HT1080 (cell line): ENCODE data around the gene KRTAP10-7. TPM values are rescaled to one million over a fixed set of nuclear protein-coding genes. Genes with fewer than 3 reads are reported as not detected.

Experiments used
- total RNA-seq: library from RNA; depleted of rRNA; stranded (reverse); fragments of >200 nt; shearing (Covaris generic); gene quantifications from 2 replicates; pipeline ENCODE4 v1.2.3, GENCODE V29; 2014; rRNA removed

Gene KRTAP10-7
- total RNA-seq, 1 experiment from 2014 or later = not detected

Other genes with a start within 250 kb of the KRTAP10-7 start
- gene TRPM2, start 247.0 kb upstream of the KRTAP10-7 start, total RNA-seq = 0.40 and 1.4 TPM in 2 replicates
- gene LRRC3, start 145.1 kb upstream of the KRTAP10-7 start, total RNA-seq = 0.07 TPM in 1 of 2 replicates, not detected in the other
- gene KRTAP10-1, start 60.4 kb upstream of the KRTAP10-7 start, total RNA-seq = not detected in 2 replicates
- not detected in 2 replicates for gene KRTAP10-2, start 49.1 kb upstream of the KRTAP10-7 start, total RNA-seq
- gene KRTAP10-3, start 41.8 kb upstream of the KRTAP10-7 start, total RNA-seq = not detected in 2 replicates
- gene KRTAP10-4, start 26.9 kb upstream of the KRTAP10-7 start, total RNA-seq = not detected in 2 replicates
- gene KRTAP10-5, start 20.0 kb upstream of the KRTAP10-7 start, total RNA-seq = not detected in 2 replicates
- gene KRTAP10-6, start 8.1 kb upstream of the KRTAP10-7 start, total RNA-seq = not detected in 2 replicates
- not detected in 2 replicates for gene KRTAP10-8, start 11.5 kb downstream of the KRTAP10-7 start, total RNA-seq
- not detected in 2 replicates for gene KRTAP10-9, start 26.5 kb downstream of the KRTAP10-7 start, total RNA-seq
- not detected in 2 replicates for gene KRTAP10-10, start 36.8 kb downstream of the KRTAP10-7 start, total RNA-seq
- gene KRTAP10-11, start 45.8 kb downstream of the KRTAP10-7 start, total RNA-seq = not detected in 2 replicates
- not detected in 2 replicates for gene KRTAP12-4, start 54.1 kb downstream of the KRTAP10-7 start, total RNA-seq
- gene KRTAP12-3, start 57.3 kb downstream of the KRTAP10-7 start, total RNA-seq = not detected in 2 replicates
- not detected in 2 replicates for gene KRTAP12-2, start 66.3 kb downstream of the KRTAP10-7 start, total RNA-seq
- not detected in 2 replicates for gene KRTAP12-1, start 81.6 kb downstream of the KRTAP10-7 start, total RNA-seq
- not detected in 2 replicates for gene KRTAP10-12, start 96.6 kb downstream of the KRTAP10-7 start, total RNA-seq
- gene TSPEAR, start 111.0 kb downstream of the KRTAP10-7 start, total RNA-seq = not detected in 2 replicates
- 73.1 and 77.6 TPM in 2 replicates for gene UBE2G2, start 201.2 kb downstream of the KRTAP10-7 start, total RNA-seq
- 130 and 154 TPM in 2 replicates for gene SUMO3, start 217.5 kb downstream of the KRTAP10-7 start, total RNA-seq